Measurements from ENCODE around the gene SLC16A10.
"Not testable (repeated sequence)": the region's sequence is repeated elsewhere in the genome, so short reads cannot be mapped to it uniquely, and the experiment has no call there.

- TF ChIP-seq CTCF (IDR thresholded peaks at IDR 0.05; ENCODE audit: low read length); EZH2 (IDR thresholded peaks at IDR 0.05; ENCODE audit: borderline replicate concordance, low read length): not testable (repeated sequence)
Observed at GRCh38 chr6:111191136-111191535, 103.8 kb downstream of the SLC16A10 start.
